Measurements from ENCODE around the gene BAIAP2L1. TPM values are rescaled to one million over a fixed set of nuclear protein-coding genes. Genes with fewer than 3 reads are reported as not detected.

Gene BAIAP2L1
- total RNA-seq, 1 donor from 2014 or later: 21.6 TPM

- Mint-ChIP-seq H3K4me1 (ENCODE audit: low read depth, unreplicated experiment) (peaks cover 16% of the 10 kb centered on the region), H3K36me3 (ENCODE audit: low read depth, unreplicated experiment) (peaks cover 25% of the 10 kb centered on the region), H3K9me3 (ENCODE audit: unreplicated experiment) (peaks cover 3% of the 10 kb centered on the region), H3K4me3 (ENCODE audit: unreplicated experiment) (no peak overlapping the region), H3K27me3 (ENCODE audit: low read depth, unreplicated experiment) (no peaks in the 10 kb centered on the region), H3K27ac (ENCODE audit: unreplicated experiment) (no peak overlapping the region)
- TF ChIP-seq, protein P1, sequence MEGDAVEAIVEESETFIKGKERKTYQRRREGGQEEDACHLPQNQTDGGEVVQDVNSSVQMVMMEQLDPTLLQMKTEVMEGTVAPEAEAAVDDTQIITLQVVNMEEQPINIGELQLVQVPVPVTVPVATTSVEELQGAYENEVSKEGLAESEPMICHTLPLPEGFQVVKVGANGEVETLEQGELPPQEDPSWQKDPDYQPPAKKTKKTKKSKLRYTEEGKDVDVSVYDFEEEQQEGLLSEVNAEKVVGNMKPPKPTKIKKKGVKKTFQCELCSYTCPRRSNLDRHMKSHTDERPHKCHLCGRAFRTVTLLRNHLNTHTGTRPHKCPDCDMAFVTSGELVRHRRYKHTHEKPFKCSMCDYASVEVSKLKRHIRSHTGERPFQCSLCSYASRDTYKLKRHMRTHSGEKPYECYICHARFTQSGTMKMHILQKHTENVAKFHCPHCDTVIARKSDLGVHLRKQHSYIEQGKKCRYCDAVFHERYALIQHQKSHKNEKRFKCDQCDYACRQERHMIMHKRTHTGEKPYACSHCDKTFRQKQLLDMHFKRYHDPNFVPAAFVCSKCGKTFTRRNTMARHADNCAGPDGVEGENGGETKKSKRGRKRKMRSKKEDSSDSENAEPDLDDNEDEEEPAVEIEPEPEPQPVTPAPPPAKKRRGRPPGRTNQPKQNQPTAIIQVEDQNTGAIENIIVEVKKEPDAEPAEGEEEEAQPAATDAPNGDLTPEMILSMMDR (IDR thresholded peaks at IDR 0.05; ENCODE audit: insufficient read depth, low read depth, low read length): no peak
- TF ChIP-seq EZH2 (IDR thresholded peaks at IDR 0.05; ENCODE audit: insufficient read depth, low read length): no peak
- Histone ChIP-seq H3K4me2 (ENCODE audit: low read length) (no peak overlapping the region), H3K9ac (ENCODE audit: low read length) (no peak overlapping the region), H3K9me3 (ENCODE audit: insufficient read depth, low read depth, low read length) (no peaks in the 10 kb centered on the region), H3K27me3 (ENCODE audit: insufficient read depth, low read length) (no peaks in the 10 kb centered on the region), H3K27ac (ENCODE audit: low read depth, low read length) (no peak overlapping the region), H4K20me1 (ENCODE audit: insufficient read depth, low read length) (no peaks in the 10 kb centered on the region), H3K36me3 (ENCODE audit: insufficient read depth, low read length) (no peaks in the 10 kb centered on the region), H3K4me3 (ENCODE audit: insufficient read depth, low read depth, low read length) (no peak overlapping the region), H3K79me2 (ENCODE audit: insufficient read depth, low read length) (no peaks in the 10 kb centered on the region), H2AFZ (ENCODE audit: low read depth, low read length) (no peak overlapping the region), H3K4me1 (ENCODE audit: insufficient read depth, low read length) (peaks cover 10% of the 10 kb centered on the region)
- no peak for DNase-seq (ENCODE audit: low read depth)
- no peak for FAIRE-seq
Observed at GRCh38 chr7:98242934-98243333, 158.0 kb downstream of the BAIAP2L1 start.

DNA sequence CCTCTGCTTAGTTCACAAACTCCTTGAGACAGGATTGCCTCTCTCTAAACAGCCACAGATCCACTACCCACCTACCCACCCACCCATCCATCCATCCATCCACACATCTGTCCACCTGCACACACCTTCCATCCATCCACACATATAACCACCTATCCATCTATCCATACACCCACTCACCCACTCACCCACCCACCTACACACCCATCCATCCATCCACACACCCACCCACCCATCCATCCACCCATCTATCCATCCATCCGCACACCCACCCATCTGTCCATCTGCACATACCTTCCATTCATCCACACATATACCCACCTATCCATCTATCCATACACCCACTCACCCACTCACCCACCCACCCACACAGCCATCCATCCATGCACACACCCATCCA, 158.5 kb downstream of the BAIAP2L1 start:
- TF ChIP-seq, protein P1 (IDR thresholded peaks at IDR 0.05; ENCODE audit: insufficient read depth, low read depth, low read length): no peak
- no peak for TF ChIP-seq EZH2 (IDR thresholded peaks at IDR 0.05; ENCODE audit: insufficient read depth, low read length)
- Histone ChIP-seq H3K4me2 (ENCODE audit: low read length) (no peak overlapping the region), H3K79me2 (ENCODE audit: insufficient read depth, low read length) (no peaks in the 10 kb centered on the region), H3K27me3 (ENCODE audit: insufficient read depth, low read length) (no peaks in the 10 kb centered on the region), H3K4me3 (ENCODE audit: insufficient read depth, low read depth, low read length) (no peak overlapping the region), H3K4me1 (ENCODE audit: insufficient read depth, low read length) (peaks cover 10% of the 10 kb centered on the region), H3K36me3 (ENCODE audit: insufficient read depth, low read length) (no peaks in the 10 kb centered on the region), H4K20me1 (ENCODE audit: insufficient read depth, low read length) (no peaks in the 10 kb centered on the region), H2AFZ (ENCODE audit: low read depth, low read length) (no peak overlapping the region), H3K27ac (ENCODE audit: low read depth, low read length) (no peak overlapping the region), H3K9me3 (ENCODE audit: insufficient read depth, low read depth, low read length) (no peaks in the 10 kb centered on the region), H3K9ac (ENCODE audit: low read length) (no peak overlapping the region)
- no peak for DNase-seq (ENCODE audit: low read depth)
- Mint-ChIP-seq H3K27me3 (ENCODE audit: low read depth, unreplicated experiment) (no peaks in the 10 kb centered on the region), H3K9me3 (ENCODE audit: unreplicated experiment) (peaks cover 3% of the 10 kb centered on the region), H3K36me3 (ENCODE audit: low read depth, unreplicated experiment) (peaks cover 24% of the 10 kb centered on the region), H3K4me1 (ENCODE audit: low read depth, unreplicated experiment) (peaks cover 16% of the 10 kb centered on the region), H3K4me3 (ENCODE audit: unreplicated experiment) (no peak overlapping the region), H3K27ac (ENCODE audit: unreplicated experiment) (no peak overlapping the region)
- no peak for FAIRE-seq

DNA sequence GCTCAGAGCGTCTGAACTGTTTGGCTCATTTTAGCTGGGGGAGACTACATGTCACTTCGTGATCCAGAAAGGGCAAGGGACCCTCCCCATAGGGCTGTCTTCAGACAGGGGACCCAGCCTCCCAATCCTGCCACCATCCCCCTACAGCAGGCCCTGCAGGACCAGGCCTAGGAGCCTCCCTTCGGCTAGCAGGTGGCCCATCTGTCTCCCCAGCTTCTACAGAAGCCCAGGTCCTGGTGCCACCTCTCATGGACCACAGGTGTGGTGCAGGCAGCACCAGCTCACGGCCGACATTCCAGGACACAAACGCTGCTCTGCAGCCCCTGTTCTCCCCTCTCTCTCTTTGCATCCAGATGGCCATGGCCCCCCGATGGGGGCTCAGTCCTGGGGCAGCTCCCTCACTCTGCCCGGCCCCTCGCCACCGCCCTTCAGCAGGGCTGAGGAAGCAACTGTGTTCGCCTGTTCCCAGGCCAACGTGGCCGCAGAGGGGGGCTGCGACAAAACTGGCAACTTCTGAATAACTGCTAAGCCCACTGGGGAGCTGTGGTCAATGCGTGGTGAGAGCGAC, 159.1 kb downstream of the BAIAP2L1 start:
- Histone ChIP-seq H3K4me3 (ENCODE audit: insufficient read depth, low read depth, low read length) (no peak overlapping the region), H3K27ac (ENCODE audit: low read depth, low read length) (no peak overlapping the region), H3K4me2 (ENCODE audit: low read length) (no peak overlapping the region), H3K79me2 (ENCODE audit: insufficient read depth, low read length) (no peaks in the 10 kb centered on the region), H3K9me3 (ENCODE audit: insufficient read depth, low read depth, low read length) (no peaks in the 10 kb centered on the region), H3K9ac (ENCODE audit: low read length) (peak overlapping the region; percentile 23), H3K27me3 (ENCODE audit: insufficient read depth, low read length) (no peaks in the 10 kb centered on the region), H3K36me3 (ENCODE audit: insufficient read depth, low read length) (no peaks in the 10 kb centered on the region), H3K4me1 (ENCODE audit: insufficient read depth, low read length) (peaks cover 10% of the 10 kb centered on the region), H2AFZ (ENCODE audit: low read depth, low read length) (no peak overlapping the region), H4K20me1 (ENCODE audit: insufficient read depth, low read length) (no peaks in the 10 kb centered on the region)
- Mint-ChIP-seq H3K4me1 (ENCODE audit: low read depth, unreplicated experiment) (peaks cover 16% of the 10 kb centered on the region), H3K36me3 (ENCODE audit: low read depth, unreplicated experiment) (peaks cover 28% of the 10 kb centered on the region), H3K9me3 (ENCODE audit: unreplicated experiment) (peaks cover 3% of the 10 kb centered on the region), H3K27me3 (ENCODE audit: low read depth, unreplicated experiment) (no peaks in the 10 kb centered on the region), H3K4me3 (ENCODE audit: unreplicated experiment) (no peak overlapping the region), H3K27ac (ENCODE audit: unreplicated experiment) (no peak overlapping the region)
- no peak for TF ChIP-seq EZH2 (IDR thresholded peaks at IDR 0.05; ENCODE audit: insufficient read depth, low read length)
- TF ChIP-seq, protein P1 (IDR thresholded peaks at IDR 0.05; ENCODE audit: insufficient read depth, low read depth, low read length): no peak
- FAIRE-seq (no peak), DNase-seq (ENCODE audit: low read depth) (no peak)
